ENCODE data around the gene TRIM40.
"Not testable (repeated sequence)": the region's sequence is repeated elsewhere in the genome, so short reads cannot be mapped to it uniquely, and the experiment has no call there.

The TRIM40 gene

DNA sequence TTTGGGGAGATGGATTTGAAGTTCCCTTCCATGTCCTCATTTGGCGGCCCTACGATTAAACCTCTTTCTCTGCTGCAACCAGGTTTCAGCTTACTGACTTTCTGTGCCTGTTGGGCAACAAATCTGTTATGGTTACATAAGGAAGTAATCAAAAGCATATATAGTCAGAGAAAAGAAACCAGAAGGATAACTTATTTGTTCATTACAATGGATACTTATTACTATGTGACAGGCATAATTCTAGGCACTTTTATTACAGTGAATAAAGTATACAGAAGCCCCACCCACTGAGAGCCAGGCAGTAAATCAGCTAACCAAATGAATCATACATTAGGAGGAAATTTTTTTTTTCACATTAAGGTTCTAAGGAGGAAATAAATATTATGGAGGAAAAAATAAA lies 13.4 kb upstream of the TRIM40 start:
- TF ChIP-seq JUND (IDR thresholded peaks at IDR 0.05; ENCODE audit: low read depth) = no peak
- DNase-seq (ENCODE audit: low read depth in 1 of 2, low spot score in 1 of 2) = no peak
- in situ Hi-C loops (cut with HindIII; ENCODE audit: low pct_unique_long_range_greater_than_20kb, low sequenced_read_pairs) = no loop called here

DNA sequence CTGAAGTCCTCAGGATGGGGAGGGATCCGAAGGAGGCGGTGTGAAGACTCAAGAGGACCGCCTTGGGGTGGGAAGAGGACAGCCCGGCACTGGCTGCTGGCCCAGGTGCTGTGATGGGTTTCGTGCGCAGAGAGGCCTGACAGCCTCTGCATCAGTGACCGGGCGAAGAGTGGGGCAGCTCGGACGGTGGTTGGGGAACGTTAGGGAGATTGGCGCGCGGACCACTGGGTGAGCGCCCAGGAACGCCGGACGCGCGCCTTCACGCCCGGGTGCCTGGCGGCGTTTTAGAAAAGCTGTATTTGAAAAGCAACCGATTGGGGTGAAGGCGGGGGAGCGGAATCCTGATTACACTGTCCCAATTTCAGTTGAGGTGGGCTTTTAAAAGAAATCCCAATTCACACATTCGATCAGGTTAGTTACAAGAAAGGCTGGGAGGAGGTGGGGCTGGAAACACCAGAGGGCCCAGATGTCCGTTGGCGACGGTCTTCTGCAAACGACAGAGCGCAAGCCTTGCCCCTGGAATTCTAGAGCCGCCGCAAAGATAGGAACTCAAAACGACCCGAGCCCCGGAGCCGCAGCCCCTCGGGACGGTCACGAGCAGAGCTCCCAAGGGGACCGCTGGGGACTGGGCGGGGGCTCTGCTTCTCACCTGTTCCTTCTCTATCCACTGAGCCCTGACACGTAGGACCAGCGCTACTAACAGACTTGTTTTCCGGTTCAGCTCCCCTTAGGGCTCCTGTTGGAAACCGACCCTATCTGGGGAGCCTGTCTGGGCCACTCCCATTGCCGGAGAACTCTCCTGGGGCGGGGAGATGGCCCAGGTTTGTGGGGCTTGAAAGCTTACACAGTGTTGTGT lies 8.5 kb upstream of the TRIM40 start:
- in situ Hi-C loops (cut with HindIII; ENCODE audit: low pct_unique_long_range_greater_than_20kb, low sequenced_read_pairs) = no loop called here
- no peak for TF ChIP-seq JUND (IDR thresholded peaks at IDR 0.05; ENCODE audit: low read depth)
- DNase-seq (ENCODE audit: low read depth in 1 of 2, low spot score in 1 of 2) = no peak

GRCh38 chr6:30129265-30130178 lies 6.4 kb upstream of the TRIM40 start:
- no peak for TF ChIP-seq JUND (IDR thresholded peaks at IDR 0.05; ENCODE audit: low read depth)
- in situ Hi-C loops (cut with HindIII; ENCODE audit: low pct_unique_long_range_greater_than_20kb, low sequenced_read_pairs) = no loop called here
- no peak for DNase-seq (ENCODE audit: low read depth in 1 of 2, low spot score in 1 of 2)

- no peak for TF ChIP-seq JUND (IDR thresholded peaks at IDR 0.05; ENCODE audit: low read depth)
- in situ Hi-C loops (cut with HindIII; ENCODE audit: low pct_unique_long_range_greater_than_20kb, low sequenced_read_pairs) = no loop called here
- DNase-seq (ENCODE audit: low read depth in 1 of 2, low spot score in 1 of 2) = no peak
Measured at GRCh38 chr6:30130179-30130679, 5.7 kb upstream of the TRIM40 start.

- in situ Hi-C loops (cut with HindIII; ENCODE audit: low pct_unique_long_range_greater_than_20kb, low sequenced_read_pairs) = no loop called here
- DNase-seq (ENCODE audit: low read depth in 1 of 2, low spot score in 1 of 2) = peak; percentile 85 to 89
- TF ChIP-seq JUND (IDR thresholded peaks at IDR 0.05; ENCODE audit: low read depth) = no peak
Measured at GRCh38 chr6:30130887-30131862, 4.8 kb upstream of the TRIM40 start.

DNA sequence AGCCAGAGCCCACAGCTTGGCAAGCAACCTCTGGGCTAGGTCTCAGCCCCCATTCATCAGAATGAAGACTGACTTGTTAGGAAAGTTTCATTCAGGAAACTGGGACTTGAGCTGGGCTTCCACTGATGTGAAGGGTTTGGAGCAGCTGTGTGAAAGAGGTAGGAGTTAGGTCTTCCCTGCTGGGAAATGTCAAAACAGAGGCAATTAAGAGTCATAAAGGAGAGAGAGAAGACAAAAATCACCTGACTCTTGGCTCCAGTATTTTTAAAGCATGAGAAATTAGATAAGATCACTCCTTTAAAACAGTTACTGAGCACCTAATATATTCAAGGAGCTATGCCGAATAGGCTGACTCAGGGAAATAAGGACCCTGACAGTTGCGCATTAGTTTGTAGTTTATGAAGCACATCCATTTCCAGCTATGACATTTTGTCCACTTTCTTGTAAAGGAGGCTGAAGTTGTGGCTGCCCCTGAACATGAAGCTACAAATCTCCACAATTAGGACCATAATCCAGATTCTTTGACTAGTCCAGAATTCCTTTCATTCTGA lies 3.9 kb upstream of the TRIM40 start:
- DNase-seq (ENCODE audit: low read depth in 1 of 2, low spot score in 1 of 2) = no peak
- no peak for TF ChIP-seq JUND (IDR thresholded peaks at IDR 0.05; ENCODE audit: low read depth)
- in situ Hi-C loops (cut with HindIII; ENCODE audit: low pct_unique_long_range_greater_than_20kb, low sequenced_read_pairs) = no loop called here

DNA sequence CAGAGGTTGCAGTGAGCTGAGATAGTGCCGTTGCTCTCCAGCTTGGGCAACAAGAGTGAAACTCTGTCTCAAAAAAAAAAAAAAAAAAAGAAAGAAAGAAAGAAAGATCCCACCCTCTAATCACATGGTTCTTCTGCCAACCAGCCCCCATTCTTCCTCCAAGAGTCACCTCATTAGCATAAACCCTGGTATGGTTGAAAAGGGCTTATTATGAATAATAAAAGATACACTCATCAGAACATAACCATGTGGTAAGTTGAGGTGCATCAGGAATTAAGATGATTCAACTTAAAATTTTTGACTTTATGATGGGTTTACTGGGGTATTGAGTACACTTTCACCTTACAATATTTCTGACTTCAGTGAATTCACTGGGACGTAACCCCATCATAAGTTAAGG lies 793 bp upstream of the TRIM40 start:
- in situ Hi-C loops (cut with HindIII; ENCODE audit: low pct_unique_long_range_greater_than_20kb, low sequenced_read_pairs) = no loop called here

GRCh38 chr6:30136570-30137286 lies 788 bp downstream of the TRIM40 start:
- no peak for TF ChIP-seq JUND (IDR thresholded peaks at IDR 0.05; ENCODE audit: low read depth)
- in situ Hi-C loops (cut with HindIII; ENCODE audit: low pct_unique_long_range_greater_than_20kb, low sequenced_read_pairs) = no loop called here
- no peak for DNase-seq (ENCODE audit: low read depth in 1 of 2, low spot score in 1 of 2)

More for the DNA sequence above, 793 bp upstream of the TRIM40 start:
- no peak for TF ChIP-seq JUND (IDR thresholded peaks at IDR 0.05; ENCODE audit: low read depth)
- DNase-seq (ENCODE audit: low read depth in 1 of 2, low spot score in 1 of 2) = no peak

GRCh38 chr6:30140240-30140639 lies 4.3 kb downstream of the TRIM40 start:
- DNase-seq (ENCODE audit: low read depth in 1 of 2, low spot score in 1 of 2); in situ Hi-C loops (cut with HindIII; ENCODE audit: low pct_unique_long_range_greater_than_20kb, low sequenced_read_pairs): not testable (repeated sequence)

DNA sequence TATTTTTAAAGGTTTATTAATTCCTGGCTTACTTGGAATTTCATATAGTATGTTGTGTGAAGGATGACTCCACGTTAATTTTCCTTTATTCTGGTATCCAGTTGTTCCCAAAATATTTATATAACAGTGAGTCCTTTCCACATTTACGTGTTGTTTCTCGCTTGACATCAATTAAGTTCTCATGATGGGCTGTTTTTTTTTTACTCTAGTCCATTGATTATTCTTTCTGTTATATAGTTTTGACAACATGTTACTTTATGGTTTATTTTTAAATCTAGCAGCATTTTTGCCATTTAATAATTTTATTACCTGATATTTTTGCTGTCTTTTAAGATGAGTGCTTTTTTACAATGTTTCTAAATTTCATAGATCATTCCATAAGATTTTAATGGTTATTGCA lies 6.7 kb downstream of the TRIM40 start:
- DNase-seq (ENCODE audit: low read depth in 1 of 2, low spot score in 1 of 2) = no peak
- TF ChIP-seq JUND (IDR thresholded peaks at IDR 0.05; ENCODE audit: low read depth) = no peak
- in situ Hi-C loops (cut with HindIII; ENCODE audit: low pct_unique_long_range_greater_than_20kb, low sequenced_read_pairs) = no loop called here

DNA sequence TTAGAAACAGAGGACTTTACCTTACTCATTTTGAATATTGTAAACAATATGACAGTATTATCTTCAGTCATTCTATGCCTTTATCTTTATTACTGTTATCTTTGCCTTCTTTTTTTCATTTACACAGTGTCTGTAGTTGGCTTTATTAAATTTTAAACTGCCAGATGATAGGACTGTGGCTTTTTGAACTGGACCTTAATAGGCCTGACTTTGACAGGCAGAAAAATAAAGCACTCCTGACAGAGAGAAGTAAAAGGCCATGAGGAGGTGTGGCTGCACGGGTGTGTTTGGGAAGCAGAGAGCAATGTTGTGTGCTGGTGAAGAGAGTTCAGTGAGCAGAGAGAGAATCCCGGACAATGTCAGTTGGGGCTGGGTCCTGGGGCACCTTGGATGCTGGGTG lies 7.8 kb downstream of the TRIM40 start:
- TF ChIP-seq JUND (IDR thresholded peaks at IDR 0.05; ENCODE audit: low read depth) = no peak
- DNase-seq (ENCODE audit: low read depth in 1 of 2, low spot score in 1 of 2) = no peak
- in situ Hi-C loops (cut with HindIII; ENCODE audit: low pct_unique_long_range_greater_than_20kb, low sequenced_read_pairs) = no loop called here
